Fibroblast of lung (primary cell): ENCODE results near the gene TUBA4A.

Source experiments
- CTCF ChIP-seq, 2 donors: IDR thresholded peaks in 1 of 2; conservative IDR thresholded peaks in 1 of 2; 1 replicate in 1 of 2; 2 replicates in 1 of 2; pipeline ENCODE4 v1.5.1; 2011 to 2012; ENCODE audit warnings: low read length in 2 of 2, control low read depth in 1 of 2, inconsistent platforms in 1 of 2, low read depth in 1 of 2, mild to moderate bottlenecking in 1 of 2
- EZH2 ChIP-seq: IDR thresholded peaks from 2 replicates; pipeline ENCODE4 v1.5.1; 2012; ENCODE audit warnings: low read length, control low read depth, mild to moderate bottlenecking; ENCODE audit errors: missing control alignments

GRCh38 chr2:219269362-219270054 lies 15.8 kb upstream of the TUBA4A start:
- no peak for TF ChIP-seq CTCF (conservative IDR thresholded peaks at IDR 0.05 in 1 of 2, IDR thresholded peaks at IDR 0.05 in 1 of 2; ENCODE audit: low read depth in 1 of 2, low read length in 2 of 2)
- no peak for TF ChIP-seq EZH2
